Lung (tissue), 12 donors: ENCODE measurements around the gene EFNA5. TPM values are rescaled to one million over a fixed set of nuclear protein-coding genes. Genes with fewer than 3 reads are reported as not detected.

Experiments used
- ATAC-seq: fragments of 200-7000 bp; cut with Tn5 transposase; one replicate; pipeline ENCODE4 v1.9.1; 2020; ENCODE audit warnings: moderate number of reproducible peaks; ENCODE audit not compliant: insufficient read depth, low FRiP score
- DNase-seq, 3 donors: peaks; one replicate each; pipeline ENCODE4 v3.0.0-alpha.2; 2013 to 2017
- H3K27ac ChIP-seq, 2 donors: one replicate each; pipeline ENCODE4 v1.5.1; 2013; ENCODE audit warnings: mild to moderate bottlenecking in 2 of 2, moderate library complexity in 2 of 2, control low read depth in 1 of 2, inconsistent platforms in 1 of 2, low read depth in 1 of 2, low read length in 1 of 2
- H3K27me3 ChIP-seq, 3 donors: one replicate each; pipeline ENCODE4 v1.5.1; 2013; ENCODE audit warnings: low read length in 2 of 3; ENCODE audit not compliant: control insufficient read depth in 3 of 3, insufficient read depth in 3 of 3
- H3K36me3 ChIP-seq, 4 donors: one replicate each; pipeline ENCODE4 v1.5.1; 2013; ENCODE audit warnings: low read length in 4 of 4, mild to moderate bottlenecking in 1 of 4, moderate library complexity in 1 of 4; ENCODE audit not compliant: control insufficient read depth in 4 of 4, insufficient read depth in 4 of 4
- H3K4me1 ChIP-seq, 5 donors: one replicate each; pipeline ENCODE4 v1.5.1; 2013; ENCODE audit warnings: low read length in 5 of 5, mild to moderate bottlenecking in 2 of 5, moderate library complexity in 1 of 5; ENCODE audit not compliant: control insufficient read depth in 5 of 5, insufficient read depth in 5 of 5
- H3K4me3 ChIP-seq: one replicate; pipeline ENCODE4 v1.5.1; 2013; ENCODE audit warnings: mild to moderate bottlenecking, control low read depth, moderate library complexity
- H3K9ac ChIP-seq, 2 donors: one replicate each; pipeline ENCODE4 v1.5.1; 2013; ENCODE audit warnings: low read length in 2 of 2, control low read depth in 1 of 2; ENCODE audit not compliant: insufficient read depth in 1 of 2
- H3K9me3 ChIP-seq, 4 donors: one replicate each; pipeline ENCODE4 v1.5.1; 2013; ENCODE audit warnings: low read length in 3 of 4, mild to moderate bottlenecking in 1 of 4, moderate library complexity in 1 of 4; ENCODE audit not compliant: control insufficient read depth in 4 of 4, insufficient read depth in 3 of 4
- WGBS, 2 donors: extraction: QIAGEN DNeasy Blood & Tissue Kit; methylation state at CpG; one replicate each; pipeline ENCODE4 v1.1.7; 2013; 5-methylcytosine and 5-hydroxymethylcytosine counted together
- polyA plus RNA-seq, 2 donors: library from polyadenylated mRNA; stranded (reverse); fragments of 200-250 nt; gene quantifications; one replicate each; pipeline ENCODE4 v1.2.1, GENCODE V29; 2013
- total RNA-seq, 2 donors: library from RNA; depleted of rRNA in 1 of 2; stranded (reverse); fragments of >200 nt in 1 of 2; gene quantifications; one replicate each; pipeline ENCODE4 v1.2.1, GENCODE V29; 2014 to 2021
- TF ChIP-seq, protein P1 (sequence below): IDR thresholded peaks from 2 replicates; pipeline ENCODE4 v1.5.1; 2012; ENCODE audit warnings: mild to moderate bottlenecking; ENCODE audit errors: control extremely low read depth, extremely low read depth
- donor health status: control.
- donor health status: control.
- donor health status: Bipolar disorder and iron deficiency.
- donor health status: healthy.
- donor health status: DM: yes; HTN: yes; CAD: no.

Gene EFNA5
- total and polyA plus RNA-seq, 4 donors, result 2.1 to 18.4 (median 7.8) TPM

DNA sequence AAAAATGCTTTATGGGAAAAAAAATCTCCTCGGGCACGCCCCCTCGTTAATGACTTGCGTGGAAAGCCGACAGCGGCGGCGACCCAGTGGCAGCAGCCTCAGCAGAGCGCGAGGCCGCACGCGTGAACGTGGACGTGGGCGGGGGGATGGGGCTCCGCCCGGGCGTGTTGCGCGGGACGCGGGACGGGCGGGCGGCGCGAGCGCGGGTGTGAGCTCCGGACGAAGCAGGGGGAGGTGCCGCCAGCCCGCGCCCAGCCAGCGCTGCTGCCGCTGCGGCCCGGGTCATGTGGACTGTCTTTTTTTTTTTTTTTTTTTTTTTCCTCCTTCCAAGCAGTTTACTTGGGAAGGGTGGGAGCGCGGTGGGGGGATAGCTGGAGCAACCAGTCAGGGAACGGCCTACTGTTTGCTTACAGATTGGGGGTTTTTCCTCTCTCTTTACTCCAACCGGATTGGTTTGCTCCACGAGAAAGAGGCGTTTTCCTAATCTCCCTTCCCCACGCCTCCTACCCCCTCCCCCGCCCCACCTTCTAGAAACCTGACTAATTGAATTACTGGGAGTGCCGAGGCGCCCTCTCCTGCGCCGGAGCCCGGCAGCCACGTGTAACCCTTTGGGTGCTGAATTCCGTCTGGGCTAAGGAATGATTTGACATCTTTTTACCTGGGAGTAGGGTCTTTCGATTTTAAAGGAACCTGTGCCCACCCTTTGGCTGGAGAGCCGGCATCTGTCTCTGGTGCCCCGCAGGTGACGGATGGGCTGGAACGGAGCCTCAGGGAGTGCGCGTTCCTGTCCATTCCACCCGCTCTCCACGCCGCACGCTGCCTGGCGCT lies 1.7 kb upstream of the EFNA5 start:
- DNase-seq, result peak; percentile 95 to 98 (median 97)
- TF ChIP-seq, protein P1, sequence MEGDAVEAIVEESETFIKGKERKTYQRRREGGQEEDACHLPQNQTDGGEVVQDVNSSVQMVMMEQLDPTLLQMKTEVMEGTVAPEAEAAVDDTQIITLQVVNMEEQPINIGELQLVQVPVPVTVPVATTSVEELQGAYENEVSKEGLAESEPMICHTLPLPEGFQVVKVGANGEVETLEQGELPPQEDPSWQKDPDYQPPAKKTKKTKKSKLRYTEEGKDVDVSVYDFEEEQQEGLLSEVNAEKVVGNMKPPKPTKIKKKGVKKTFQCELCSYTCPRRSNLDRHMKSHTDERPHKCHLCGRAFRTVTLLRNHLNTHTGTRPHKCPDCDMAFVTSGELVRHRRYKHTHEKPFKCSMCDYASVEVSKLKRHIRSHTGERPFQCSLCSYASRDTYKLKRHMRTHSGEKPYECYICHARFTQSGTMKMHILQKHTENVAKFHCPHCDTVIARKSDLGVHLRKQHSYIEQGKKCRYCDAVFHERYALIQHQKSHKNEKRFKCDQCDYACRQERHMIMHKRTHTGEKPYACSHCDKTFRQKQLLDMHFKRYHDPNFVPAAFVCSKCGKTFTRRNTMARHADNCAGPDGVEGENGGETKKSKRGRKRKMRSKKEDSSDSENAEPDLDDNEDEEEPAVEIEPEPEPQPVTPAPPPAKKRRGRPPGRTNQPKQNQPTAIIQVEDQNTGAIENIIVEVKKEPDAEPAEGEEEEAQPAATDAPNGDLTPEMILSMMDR, result no peak
- Histone ChIP-seq H3K27ac (peak overlapping the region; percentile 60 to 80), H3K4me1 (peaks cover 0 to 15% (median 0%) of the 10 kb centered on the region in 5 donors), H3K27me3 (peaks cover 0 to 6% (median 3%) of the 10 kb centered on the region in 3 donors), H3K4me3 (peak overlapping the region; percentile 49), H3K9ac (peak overlapping the region; percentile 57 to 87), H3K9me3 (no peaks in the 10 kb centered on the region), H3K36me3 (no peaks in the 10 kb centered on the region)
- WGBS, 2 donors, result 1% methylated on average over 46 to 66 of the region's 66 CpGs
- ATAC-seq, result peak; percentile 68

- Histone ChIP-seq H3K4me1 (peaks cover 0 to 15% (median 0%) of the 10 kb centered on the region in 5 donors), H3K36me3 (no peaks in the 10 kb centered on the region), H3K27ac (peak overlapping the region; percentile 68 to 75), H3K4me3 (peak overlapping the region; percentile 33), H3K27me3 (peaks cover 0 to 6% (median 3%) of the 10 kb centered on the region in 3 donors), H3K9ac (peak overlapping the region; percentile 57 to 83), H3K9me3 (no peaks in the 10 kb centered on the region)
- TF ChIP-seq, protein P1, result no peak
- WGBS, 2 donors, result 1% methylated on average over 20 of the region's 20 CpGs
- ATAC-seq, result no peak
- DNase-seq, result peak in 1 of 3 donors; percentile 88
Observed at GRCh38 chr5:107671742-107672210, 1.0 kb upstream of the EFNA5 start.

DNA sequence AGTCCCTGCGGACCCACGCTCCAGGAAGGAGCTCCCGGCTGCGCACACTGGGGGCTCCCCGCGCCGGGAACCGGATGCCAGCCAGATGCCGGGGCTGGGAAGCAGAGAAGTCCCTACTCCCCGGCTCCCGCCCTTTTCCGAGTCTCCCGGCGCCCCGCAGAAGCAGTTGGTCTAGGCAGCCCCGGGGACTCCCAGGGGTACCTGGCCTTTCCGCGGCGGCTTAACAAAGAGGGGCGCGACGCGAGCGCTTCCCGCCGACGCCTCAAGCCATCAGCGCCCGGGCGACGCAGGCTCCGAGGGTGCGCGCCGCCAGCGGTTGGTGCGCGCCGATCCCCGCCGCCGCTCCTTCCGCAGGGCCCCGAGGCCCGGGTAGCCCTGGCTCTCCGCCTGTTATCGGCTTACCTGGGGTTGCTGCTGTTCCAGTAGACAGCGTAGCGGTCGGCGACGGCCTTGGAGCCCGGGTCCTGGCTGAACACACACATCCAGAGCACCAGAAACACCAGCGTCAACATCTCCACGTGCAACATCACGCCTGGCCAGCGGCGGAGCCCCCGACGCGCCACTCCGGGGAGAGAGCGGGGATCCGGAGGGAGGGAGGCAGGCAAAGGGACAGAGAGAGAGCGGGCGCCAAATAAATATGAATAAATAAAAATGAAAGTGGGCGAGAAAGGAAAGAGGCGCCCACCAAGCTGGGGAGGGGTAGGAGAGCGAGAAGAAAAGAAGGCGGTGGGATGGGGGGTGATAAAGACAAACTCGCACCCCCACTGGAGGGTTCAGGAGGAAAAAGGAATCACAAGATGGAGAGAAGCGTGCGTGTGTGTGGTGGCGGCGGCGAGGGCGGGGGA lies 428 bp downstream of the EFNA5 start:
- WGBS, 2 donors, result 0 to 1% methylated on average over 63 to 77 of the region's 77 CpGs
- ATAC-seq (no peak), DNase-seq (peak; percentile 61 to 68 (median 68))
- H3K9me3 ChIP-seq, result no peaks in the 10 kb centered on the region
- H3K36me3 ChIP-seq, result no peaks in the 10 kb centered on the region
- peaks cover 0 to 6% (median 3%) of the 10 kb centered on the region in 3 donors for H3K27me3 ChIP-seq
- TF ChIP-seq, protein P1, result no peak
- H3K9ac ChIP-seq, result peak overlapping the region; percentile 82 to 84
- peak overlapping the region; percentile 33 for H3K4me3 ChIP-seq
- peak overlapping the region; percentile 42 to 75 for H3K27ac ChIP-seq
- peaks cover 0 to 19% (median 4%) of the 10 kb centered on the region in 5 donors for H3K4me1 ChIP-seq
